ENCODE measurements around the gene COL13A1. TPM values are rescaled to one million over a fixed set of nuclear protein-coding genes. Genes with fewer than 3 reads are reported as not detected.

The COL13A1 gene
- total RNA-seq, 4 donors from 2014 or later, result 1.2 to 6.8 (median 3.9) TPM

GRCh38 chr10:69951658-69952057 is 150.0 kb downstream of the COL13A1 start:
- no peak overlapping the region for H3K4me3 ChIP-seq
- WGBS, 2 donors (ENCODE audit: low coverage in 1 of 2), result 64 to 72% methylated on average over 3 of the region's 3 CpGs
- no peaks in the 10 kb centered on the region for H3K9me3 ChIP-seq
- H3K36me3 ChIP-seq, result no peaks in the 10 kb centered on the region
- H3K27me3 ChIP-seq, result no peaks in the 10 kb centered on the region
- TF ChIP-seq EP300 (IDR thresholded peaks at IDR 0.05), result no peak
- TF ChIP-seq POLR2AphosphoS5 (IDR thresholded peaks at IDR 0.05), result no peak
- TF ChIP-seq POLR2A (IDR thresholded peaks at IDR 0.05), result no peak
- no peak for TF ChIP-seq CTCF (IDR thresholded peaks at IDR 0.05)
- no peaks in the 10 kb centered on the region for H3K4me1 ChIP-seq
- H3K27ac ChIP-seq, result no peak overlapping the region
- ATAC-seq, result no peak

- H3K4me3 ChIP-seq, result no peak overlapping the region
- WGBS, 2 donors (ENCODE audit: low coverage in 1 of 2), result 49 to 68% methylated on average over 5 to 6 of the region's 6 CpGs
- no peaks in the 10 kb centered on the region for H3K4me1 ChIP-seq
- H3K27me3 ChIP-seq, result no peaks in the 10 kb centered on the region
- no peaks in the 10 kb centered on the region for H3K36me3 ChIP-seq
- TF ChIP-seq EP300 (IDR thresholded peaks at IDR 0.05), result no peak
- no peak for TF ChIP-seq POLR2AphosphoS5 (IDR thresholded peaks at IDR 0.05)
- no peak for TF ChIP-seq POLR2A (IDR thresholded peaks at IDR 0.05)
- TF ChIP-seq CTCF (IDR thresholded peaks at IDR 0.05), result no peak
- no peak overlapping the region for H3K27ac ChIP-seq
- no peaks in the 10 kb centered on the region for H3K9me3 ChIP-seq
- ATAC-seq, result no peak
These were observed 150.5 kb downstream of the COL13A1 start for GRCh38 chr10:69952069-69952800.

- 37 to 48% methylated on average over 3 to 4 of the region's 5 CpGs for WGBS, 2 donors (ENCODE audit: low coverage in 1 of 2)
- no peaks in the 10 kb centered on the region for H3K9me3 ChIP-seq
- no peak for ATAC-seq
- H3K4me3 ChIP-seq, result no peak overlapping the region
- H3K4me1 ChIP-seq, result no peaks in the 10 kb centered on the region
- H3K27me3 ChIP-seq, result no peaks in the 10 kb centered on the region
- no peak overlapping the region for H3K27ac ChIP-seq
- TF ChIP-seq EP300 (IDR thresholded peaks at IDR 0.05) (no peak), CTCF (IDR thresholded peaks at IDR 0.05) (no peak), POLR2A (IDR thresholded peaks at IDR 0.05) (no peak), POLR2AphosphoS5 (IDR thresholded peaks at IDR 0.05) (no peak)
- H3K36me3 ChIP-seq, result no peaks in the 10 kb centered on the region
These were observed 151.1 kb downstream of the COL13A1 start for GRCh38 chr10:69952821-69953221.

DNA sequence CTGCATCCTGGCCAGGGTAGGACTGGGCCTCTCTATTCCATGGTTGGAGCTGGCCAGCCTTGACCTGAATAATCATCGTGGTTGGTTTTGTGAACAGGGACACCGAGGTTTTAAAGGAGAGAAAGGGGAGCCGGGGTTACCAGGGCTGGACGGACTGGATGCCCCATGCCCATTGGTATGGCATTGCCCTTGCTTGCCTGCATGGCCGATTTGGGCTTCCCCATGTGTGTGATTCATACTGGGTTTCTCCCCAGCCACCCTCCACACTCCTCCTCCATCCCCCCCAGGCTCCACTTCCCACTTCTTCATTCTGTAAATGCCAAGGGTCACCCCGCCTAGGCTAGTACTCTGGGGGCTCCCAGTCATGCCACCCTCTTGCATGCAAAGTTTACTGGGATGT is 152.1 kb downstream of the COL13A1 start:
- no peak for TF ChIP-seq CTCF (IDR thresholded peaks at IDR 0.05)
- TF ChIP-seq POLR2AphosphoS5 (IDR thresholded peaks at IDR 0.05), result no peak
- H3K4me1 ChIP-seq, result no peaks in the 10 kb centered on the region
- no peaks in the 10 kb centered on the region for H3K36me3 ChIP-seq
- no peak overlapping the region for H3K27ac ChIP-seq
- 86% methylated on average over 1 of the region's 6 CpGs; no CpG with 5 or more reads in 1 of the 2 donors for WGBS, 2 donors (ENCODE audit: low coverage in 1 of 2)
- no peak for ATAC-seq
- H3K9me3 ChIP-seq, result no peaks in the 10 kb centered on the region
- no peaks in the 10 kb centered on the region for H3K27me3 ChIP-seq
- no peak overlapping the region for H3K4me3 ChIP-seq

- H3K4me1 ChIP-seq, result no peaks in the 10 kb centered on the region
- H3K27me3 ChIP-seq, result no peaks in the 10 kb centered on the region
- no peak for ATAC-seq
- H3K27ac ChIP-seq, result no peak overlapping the region
- TF ChIP-seq EP300 (IDR thresholded peaks at IDR 0.05) (no peak), CTCF (IDR thresholded peaks at IDR 0.05) (no peak), POLR2AphosphoS5 (IDR thresholded peaks at IDR 0.05) (no peak), POLR2A (IDR thresholded peaks at IDR 0.05) (no peak)
- H3K36me3 ChIP-seq, result no peaks in the 10 kb centered on the region
- H3K9me3 ChIP-seq, result no peaks in the 10 kb centered on the region
- H3K4me3 ChIP-seq, result no peak overlapping the region
- 73 to 78% methylated on average over 6 to 8 of the region's 10 CpGs for WGBS, 2 donors (ENCODE audit: low coverage in 1 of 2)
These were observed 153.6 kb downstream of the COL13A1 start for GRCh38 chr10:69955211-69955805.
